Stimulated activated CD8-positive, alpha-beta memory T cell treated with anti-CD3 and anti-CD28 coated beads, Interleukin-12 subunit alpha, Interleukin-12 subunit beta, amount 100 ng/mL, for 4 hours (primary cell): ENCODE measurements around the gene FAM221A.
"Not testable (repeated sequence)": the region's sequence is repeated elsewhere in the genome, so short reads cannot be mapped to it uniquely, and the experiment has no call there.

Experiments
- DNase-seq: peaks from one replicate; pipeline ENCODE4 v3.0.0-alpha.2; 2020; ENCODE audit warnings: low read depth

FAM221A gene, protein sequence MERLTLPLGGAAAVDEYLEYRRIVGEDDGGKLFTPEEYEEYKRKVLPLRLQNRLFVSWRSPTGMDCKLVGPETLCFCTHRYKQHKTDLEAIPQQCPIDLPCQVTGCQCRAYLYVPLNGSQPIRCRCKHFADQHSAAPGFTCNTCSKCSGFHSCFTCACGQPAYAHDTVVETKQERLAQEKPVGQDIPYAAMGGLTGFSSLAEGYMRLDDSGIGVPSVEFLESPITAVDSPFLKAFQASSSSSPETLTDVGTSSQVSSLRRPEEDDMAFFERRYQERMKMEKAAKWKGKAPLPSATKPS

DNA sequence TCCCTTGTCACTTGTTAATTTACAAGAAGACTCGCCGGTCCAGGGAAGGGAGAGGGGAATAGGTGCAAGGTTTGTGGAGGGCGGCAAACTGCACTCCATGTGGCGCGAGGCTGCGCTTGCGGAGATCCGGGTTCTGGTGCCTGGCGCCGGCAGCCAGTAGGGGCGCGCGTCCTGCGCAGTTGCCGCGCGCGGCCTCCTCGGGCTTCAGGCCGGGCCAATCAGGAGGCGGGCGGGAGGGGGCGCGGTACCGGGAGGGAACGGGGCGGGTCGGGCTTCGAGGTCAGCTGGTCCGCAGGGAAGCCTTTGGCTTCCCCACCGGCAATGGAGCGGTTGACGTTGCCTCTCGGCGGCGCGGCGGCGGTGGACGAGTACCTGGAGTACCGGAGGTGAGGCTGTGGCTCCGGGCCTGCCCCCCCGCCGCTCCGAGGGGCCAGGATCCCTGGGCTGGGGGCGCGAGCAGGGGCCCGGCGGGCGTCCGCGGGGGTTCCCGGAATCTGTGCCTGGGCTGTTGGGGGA is at the start of gene FAM221A:
TSS of gene FAM221A (plus strand) at position 302 of the 516 bp plus-strand sequence. CDS start at position 322, 20 bp downstream.
- DNase-seq = peak; percentile 70

DNA sequence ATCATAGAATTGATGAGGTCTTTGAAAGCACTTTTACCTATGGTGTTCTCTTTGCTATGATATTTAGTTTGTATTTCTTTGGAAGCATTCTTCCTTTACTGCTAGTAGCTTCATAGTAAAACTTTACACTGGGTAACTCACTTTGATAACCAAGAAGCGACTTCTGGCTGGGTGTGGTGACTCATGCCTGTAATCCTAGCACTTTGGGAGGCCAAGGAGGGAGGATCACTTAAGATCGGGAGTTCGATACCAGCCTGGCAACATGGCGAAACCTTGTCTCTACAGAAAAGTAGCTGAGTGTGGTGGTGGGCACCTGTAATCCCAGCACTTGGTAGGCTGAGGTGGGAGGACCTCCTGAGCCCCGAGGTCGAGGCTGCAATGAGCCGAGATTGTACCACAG is 46.6 kb upstream of the FAM221A start:
- DNase-seq = no peak

DNA sequence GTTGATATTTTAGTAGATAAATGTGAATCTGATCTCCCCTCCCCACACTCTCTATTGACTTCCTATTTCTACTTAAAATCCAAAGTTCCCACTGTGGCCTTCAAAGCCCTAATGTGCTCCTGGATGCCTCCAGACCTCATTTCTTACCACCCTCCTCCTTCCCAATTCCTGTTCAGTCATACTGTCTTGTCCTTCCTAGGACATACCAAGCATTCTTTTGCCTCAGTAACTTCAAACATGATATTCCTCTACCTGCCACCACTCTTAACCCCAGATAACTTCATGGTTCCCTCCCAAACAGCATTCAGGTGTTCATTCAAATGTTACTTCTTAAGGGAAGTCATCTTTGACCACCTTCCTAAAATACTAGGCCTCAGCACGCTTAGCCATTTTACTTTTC is 34.2 kb upstream of the FAM221A start:
- no peak for DNase-seq

DNA sequence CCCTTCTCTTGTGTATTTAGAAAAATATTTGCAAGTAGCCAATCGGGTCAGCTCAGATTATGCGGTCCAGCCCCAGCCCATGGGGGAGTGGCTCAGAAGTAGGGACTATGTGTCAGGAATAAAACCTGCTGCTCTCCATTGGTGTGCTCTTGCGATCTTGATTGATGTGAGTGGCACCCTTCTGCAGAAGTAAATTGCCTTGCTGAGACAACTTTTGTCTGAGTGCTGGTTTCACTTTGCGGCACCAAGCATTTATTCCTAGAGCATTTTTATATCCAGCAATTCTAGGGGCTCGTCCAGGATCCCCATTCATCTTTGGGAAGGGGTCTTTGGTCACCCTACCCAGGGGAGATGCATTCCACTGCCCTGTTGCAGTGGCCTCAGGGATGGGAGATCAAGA is 26.1 kb upstream of the FAM221A start:
- no peak for DNase-seq

DNA sequence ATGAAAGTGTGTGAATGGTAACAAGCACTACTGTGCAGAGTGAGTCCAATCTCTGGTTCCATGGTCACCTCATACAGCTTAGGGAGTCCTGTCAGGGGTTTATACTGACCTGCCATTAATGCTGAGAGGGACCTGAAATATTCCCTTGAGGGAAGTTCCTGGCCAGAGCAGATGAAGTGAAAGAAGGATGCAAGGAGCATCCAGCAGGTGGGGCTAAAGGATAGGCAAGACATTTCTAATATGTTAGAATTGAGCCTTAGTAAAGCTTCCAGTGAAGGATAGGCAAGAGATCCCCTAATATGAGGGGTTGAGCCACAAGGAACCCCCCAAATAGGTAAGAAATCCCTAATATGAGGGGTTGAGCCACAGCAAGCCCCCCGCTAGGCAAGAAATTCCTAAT is 25.5 kb upstream of the FAM221A start:
- no peak for DNase-seq

DNA sequence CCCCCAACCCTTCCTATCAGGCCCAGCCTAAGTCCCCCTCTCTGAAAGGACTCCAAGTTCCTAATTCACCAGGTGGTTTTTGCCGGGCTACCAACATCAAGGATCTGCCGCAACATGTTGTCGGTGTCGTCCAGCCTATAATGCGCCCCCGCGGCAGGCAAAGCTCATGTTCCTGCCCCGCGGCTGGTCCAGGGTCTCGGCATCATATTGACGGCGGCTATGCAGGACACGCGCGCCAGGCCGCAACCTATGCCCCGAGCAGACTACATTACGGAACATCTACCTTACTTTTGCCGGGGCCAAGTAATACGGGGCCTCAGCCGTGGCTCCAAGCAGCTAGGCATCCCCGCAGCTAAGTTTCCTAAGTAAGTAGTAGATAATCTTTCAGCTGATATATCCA is 24.6 kb upstream of the FAM221A start:
- no peak for DNase-seq

DNA sequence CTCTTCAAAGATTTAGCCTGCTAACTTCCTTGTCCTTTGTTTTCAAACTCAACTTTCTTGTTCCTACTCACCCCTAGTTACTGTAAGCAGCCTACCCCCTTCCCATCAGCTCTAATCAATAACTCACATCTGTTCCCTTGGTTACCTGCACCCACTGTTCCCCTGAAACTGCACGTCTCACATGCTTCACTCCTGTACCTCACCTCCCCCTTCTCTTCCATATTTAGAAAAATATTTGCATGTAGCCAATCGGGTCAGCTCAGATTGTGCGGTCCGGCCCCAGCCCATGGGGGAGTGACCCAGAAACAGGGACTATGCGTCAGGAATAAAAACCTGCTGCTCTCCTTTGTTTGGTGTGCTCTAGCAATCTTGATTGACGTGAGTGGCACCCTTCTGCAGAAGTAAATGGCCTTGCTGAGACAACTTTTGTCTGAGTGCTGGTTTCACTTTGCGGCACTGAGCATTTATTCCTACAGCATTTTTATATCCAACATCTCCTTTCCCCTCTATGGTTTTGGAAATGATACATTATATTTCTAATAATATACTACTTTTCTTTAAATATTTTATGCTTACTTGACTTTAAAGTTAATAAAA is 21.1 kb upstream of the FAM221A start:
- no peak for DNase-seq

DNA sequence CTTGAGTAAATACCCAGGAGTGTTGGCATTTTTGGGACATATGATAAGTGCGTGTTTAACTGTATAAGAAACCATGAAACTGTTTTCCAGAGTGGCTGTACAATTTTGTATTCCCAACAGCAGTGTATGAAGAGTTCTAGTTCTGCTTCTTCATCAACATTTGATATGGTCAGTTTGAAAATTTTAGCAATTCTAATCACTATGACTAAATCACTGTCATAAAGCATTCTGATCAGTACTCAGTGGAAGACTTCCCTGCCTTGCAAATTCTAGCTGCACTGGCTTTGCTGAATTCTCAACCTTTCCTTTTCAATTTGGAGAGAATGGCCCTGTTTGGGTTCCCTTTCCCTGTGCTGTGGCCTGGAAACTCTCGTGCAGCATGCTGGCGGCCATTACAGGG is 18.6 kb upstream of the FAM221A start:
- DNase-seq = no peak

DNA sequence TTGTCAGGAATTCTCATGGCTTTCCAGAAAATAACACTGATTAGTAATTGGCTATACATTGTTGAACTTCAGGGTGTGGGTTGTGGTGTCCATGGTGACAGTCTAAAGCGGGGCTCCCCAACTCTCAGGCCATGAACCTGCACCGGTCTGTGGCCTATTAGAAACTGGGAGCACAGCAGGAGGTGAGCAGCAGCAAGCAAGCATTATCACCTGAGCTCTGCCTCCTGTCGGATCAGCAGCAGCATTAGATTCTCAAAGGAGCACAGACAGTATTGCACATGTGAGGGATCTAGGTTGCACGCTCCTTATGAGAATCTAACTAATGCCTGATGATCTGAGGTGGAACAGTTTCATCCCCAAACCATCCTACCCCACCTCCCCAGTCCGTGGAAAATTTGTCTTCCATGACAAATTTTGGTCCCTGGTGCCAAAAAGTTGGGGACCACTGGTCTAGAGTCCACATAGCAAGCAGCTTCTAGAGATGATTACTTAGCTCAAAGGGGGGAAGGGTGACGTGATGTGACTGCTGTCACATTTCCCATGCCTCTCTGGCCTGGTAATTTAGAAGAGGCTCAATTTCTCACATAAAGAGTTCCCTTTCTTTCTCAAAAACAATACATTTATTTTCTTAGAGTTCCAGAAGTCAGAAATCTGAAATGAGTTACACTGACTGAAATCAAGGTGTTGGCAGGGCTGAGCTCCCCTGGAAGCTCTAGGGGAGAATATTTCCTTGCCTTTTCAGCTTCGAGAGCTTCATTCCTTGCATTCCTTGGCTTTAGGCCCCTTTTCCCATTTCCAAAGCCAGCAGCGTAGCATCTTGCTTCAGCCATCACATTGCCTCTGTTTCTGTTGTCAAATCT is 17.6 kb upstream of the FAM221A start:
- DNase-seq = no peak

DNA sequence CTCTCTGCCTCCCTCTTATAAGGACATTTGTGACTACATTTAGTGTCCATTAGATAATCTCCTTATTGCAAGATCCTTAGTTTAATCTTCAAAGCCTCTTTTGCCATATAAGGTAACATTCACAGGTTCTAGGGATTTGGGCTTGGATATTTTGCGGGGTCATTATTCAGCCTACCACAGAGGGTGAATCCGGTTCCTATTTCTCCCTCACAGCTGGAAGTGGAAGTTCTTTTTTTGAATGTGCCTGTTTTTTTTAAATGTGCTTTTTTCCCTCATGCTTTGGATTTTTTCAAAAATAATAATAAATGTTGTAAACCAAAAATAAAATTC is 17.1 kb upstream of the FAM221A start:
- DNase-seq = no peak

DNA sequence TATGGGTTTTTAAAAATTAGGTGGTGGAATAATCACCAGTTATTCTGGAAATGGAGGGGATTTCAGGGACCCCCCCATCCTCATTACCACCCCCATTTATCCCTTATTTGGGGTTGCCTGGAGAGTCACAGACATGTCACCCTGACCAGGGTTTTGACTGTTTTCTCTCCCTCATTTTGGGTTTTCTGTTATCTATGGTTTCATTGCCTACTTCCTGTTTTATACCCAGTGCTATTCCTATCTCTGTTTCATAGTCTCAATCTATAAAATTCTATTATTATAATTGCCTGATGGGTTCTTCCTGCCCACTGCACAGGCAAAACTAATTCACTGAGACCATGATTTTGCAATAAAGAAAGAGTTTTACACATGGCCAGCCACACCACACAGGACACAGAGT is 15.9 kb upstream of the FAM221A start:
- no peak for DNase-seq

DNA sequence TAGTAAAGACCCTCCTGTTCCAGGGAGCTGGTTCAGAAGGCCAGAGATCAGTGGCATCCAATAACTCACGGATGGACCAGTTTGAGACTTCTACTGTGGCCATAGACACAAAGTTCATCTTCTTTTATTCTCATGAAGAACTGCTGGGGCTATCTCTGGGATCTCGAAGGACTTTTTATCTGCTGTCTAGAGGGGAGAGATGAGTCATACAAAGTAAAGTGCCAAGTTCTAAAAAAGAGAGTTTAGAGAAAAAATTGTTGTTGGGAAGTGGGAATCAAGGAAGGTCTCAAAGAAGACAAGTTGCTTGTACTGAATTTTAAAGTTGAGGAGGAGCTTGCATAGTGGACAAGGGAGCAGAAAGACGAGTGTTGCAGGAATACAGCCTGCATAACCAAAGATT is 8.0 kb upstream of the FAM221A start:
- no peak for DNase-seq

DNA sequence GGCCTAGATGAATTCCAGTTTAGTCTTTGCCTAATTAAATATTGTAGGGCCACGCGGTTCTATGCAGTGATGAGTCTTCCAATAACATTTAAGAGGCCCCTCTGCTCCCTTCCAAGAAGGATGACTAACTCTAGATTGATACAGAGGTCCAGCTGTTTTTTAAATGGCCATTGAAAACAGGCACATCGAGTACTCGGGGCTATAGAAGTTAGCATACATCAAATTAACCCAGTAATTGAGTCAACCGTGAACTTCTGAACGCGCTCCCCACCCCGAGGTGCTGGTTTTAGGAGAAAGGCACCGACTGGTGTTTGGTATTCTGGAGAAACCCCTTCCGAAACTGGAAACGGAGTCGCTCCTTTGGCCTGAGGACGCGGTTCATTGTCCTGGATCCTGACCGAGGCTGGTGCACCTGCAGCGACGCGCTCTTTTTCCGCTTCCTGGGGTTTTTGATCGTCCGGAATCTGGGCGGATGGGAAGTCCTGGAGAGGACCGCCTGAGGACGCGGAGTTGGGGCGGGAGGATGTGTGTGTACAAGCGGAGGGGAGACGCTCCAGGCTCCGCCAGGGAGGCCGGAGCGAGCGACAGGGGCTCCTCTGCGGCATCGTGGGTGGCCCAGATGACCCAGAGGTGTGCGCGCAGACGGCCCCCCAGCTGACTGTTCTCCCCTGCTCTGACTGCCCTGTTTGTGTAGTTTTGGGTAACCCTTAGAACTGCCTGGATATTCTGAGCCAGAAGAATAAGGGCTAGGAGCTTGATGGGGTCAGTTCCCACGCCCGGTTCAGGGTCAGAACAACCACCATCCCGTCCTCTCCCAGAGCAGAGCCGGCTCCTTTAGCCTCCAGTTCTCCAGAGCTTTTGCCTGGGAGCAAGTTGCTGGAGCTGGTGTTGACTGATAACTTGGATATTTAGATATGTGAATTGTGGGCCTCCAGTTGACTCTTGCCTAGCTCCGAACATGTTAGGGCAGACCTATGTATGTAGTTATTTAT is 711 bp downstream of the FAM221A start:
- DNase-seq = peak; percentile 1

DNA sequence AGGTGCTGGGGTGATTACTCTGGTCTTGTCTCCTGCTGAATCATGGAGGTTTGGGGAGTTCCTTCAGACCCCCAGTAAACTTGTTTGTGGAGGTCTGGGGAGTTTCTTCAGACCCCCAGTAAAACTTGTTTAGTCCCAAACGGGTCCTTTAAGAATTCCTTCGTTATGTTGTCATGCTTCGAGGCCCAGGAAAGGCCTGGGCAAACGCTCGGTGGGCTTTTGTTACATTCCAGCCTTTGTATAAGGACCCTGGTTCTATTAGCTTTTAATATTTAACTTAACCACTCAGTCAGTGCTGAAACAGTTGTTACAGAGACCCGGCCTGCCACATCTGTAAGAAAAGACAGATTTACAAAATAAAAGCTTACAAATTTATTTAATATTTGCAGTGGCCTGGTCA is 4.0 kb downstream of the FAM221A start:
- DNase-seq = not testable (repeated sequence)

DNA sequence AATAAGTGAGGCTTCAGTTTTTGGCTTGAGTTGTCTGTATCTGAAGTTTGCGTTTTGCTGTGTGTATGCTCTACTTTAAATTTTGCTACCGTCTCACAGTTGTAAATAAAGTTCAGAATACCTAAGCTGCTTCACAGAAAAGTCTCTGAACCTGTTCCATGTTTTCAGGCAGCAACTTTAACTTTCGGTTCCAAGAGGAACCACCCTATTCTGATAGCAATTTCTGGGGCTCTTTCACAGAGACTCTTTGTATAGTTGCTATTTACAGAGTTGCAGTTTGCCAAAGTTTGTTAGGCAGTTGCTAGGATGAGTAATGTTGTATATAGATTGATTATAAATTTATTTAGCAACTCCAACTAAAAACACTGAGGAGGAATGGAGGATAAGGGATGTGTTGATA is 5.7 kb downstream of the FAM221A start:
- no peak for DNase-seq

DNA sequence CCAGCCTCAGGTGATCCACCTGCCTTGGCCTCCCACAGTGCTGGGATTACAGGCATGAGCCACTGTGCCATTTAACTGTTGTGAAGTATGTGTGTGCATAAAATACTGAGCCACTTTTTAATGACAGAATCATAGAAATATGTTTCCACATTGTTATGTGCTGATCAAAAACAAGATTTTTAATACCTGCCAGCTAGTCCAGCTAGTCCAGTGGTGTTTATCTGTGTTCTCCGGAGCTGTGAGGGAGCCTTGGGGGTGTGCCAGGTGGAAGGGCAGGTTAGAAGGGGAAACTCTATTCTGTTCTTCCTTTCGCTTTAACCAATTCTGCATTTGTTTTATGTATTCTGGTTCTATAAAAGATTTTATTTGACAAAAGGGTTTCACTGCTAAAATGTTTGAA is 7.0 kb downstream of the FAM221A start:
- DNase-seq = no peak

DNA sequence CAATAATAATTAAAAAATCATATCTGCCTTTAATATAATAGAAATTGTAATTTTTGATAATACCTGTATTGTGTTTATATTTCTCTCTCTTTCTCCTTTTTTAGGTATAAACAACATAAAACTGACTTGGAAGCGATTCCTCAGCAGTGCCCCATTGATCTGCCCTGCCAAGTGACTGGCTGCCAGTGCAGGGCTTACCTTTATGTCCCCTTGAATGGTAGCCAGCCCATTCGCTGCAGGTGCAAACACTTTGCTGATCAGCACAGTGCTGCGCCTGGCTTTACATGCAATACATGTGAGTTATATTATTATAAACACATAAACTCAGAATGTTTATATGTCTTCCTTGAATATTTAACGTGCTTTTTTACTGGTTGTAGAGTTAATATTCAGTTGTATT is 9.2 kb downstream of the FAM221A start:
- no peak for DNase-seq

DNA sequence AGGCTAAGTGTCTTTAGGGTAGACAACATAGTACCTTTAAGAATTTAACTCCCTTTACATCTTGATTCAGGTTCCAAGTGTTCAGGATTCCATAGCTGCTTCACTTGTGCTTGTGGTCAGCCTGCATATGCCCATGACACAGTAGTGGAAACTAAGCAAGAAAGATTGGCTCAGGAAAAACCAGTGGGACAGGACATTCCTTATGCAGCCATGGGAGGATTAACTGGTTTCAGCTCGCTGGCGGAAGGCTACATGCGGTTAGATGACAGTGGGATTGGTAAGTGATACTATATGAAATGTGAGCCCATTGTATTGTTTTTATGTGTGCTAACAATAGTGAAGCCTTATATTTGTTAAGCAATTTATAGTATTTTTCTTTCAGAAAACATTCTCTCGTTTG is 11.3 kb downstream of the FAM221A start:
- no peak for DNase-seq

DNA sequence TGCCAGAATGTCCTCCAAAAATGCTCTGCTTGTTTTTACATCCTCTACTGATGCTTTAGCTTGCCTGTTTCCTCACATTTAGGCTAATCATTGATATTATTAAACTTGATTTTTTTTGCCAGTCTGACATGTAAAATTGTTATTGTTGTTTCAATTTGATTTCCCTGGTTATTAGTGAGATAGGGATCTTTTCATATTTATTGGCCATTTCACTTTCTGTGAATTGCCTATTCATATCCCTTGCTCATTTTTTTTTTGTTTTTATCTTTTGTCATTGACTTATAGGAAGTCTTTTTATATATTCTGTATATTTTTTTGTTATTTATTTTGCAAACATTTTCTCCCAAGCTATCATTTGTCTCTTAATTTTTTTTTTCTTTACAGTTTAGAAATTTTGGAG is 13.2 kb downstream of the FAM221A start:
- DNase-seq = no peak

DNA sequence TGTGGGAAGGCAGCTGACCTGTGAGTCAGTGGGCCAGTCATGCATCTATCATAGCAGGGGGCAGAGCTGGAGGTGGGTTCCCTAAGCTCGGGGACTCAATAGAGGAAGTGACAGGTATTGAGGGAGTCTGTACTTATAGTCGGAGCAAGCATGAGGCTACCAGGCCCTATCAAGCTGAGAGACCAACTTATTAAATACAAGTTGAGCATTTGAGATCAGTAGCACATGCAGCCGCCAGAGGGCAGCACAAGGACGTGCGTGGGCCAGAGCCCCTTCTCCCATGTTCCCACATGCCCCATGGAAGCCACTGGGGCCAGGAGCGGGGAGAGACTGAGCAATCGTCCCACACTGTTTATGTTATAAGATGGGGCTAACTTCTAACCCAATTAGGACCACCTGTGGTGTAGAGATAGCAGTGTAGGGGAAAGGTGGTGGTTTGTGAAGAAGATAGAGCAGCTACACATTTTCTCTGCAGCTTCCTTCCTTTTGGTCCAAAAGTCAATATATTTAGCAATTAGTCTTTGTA is 17.0 kb downstream of the FAM221A start:
- DNase-seq = peak; percentile 15

DNA sequence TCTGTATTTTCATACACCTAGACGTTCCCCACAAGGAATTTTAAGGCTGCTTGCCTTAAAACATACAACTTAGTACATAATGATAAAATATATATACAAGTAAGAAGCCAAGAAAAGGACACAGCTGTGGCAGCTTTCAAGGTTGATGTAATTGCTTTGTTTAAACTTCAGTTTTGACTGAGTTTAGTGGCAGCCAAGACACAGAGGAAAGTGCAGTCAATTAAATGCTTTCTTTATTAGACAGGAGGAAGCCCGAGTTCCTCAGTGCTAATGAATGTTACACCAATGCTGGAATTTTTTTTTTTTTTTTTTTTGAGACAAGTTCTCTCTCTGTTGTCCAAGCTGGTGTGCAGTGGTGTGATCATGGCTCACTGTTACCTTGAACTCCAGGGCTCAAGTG is 18.8 kb downstream of the FAM221A start:
- no peak for DNase-seq

DNA sequence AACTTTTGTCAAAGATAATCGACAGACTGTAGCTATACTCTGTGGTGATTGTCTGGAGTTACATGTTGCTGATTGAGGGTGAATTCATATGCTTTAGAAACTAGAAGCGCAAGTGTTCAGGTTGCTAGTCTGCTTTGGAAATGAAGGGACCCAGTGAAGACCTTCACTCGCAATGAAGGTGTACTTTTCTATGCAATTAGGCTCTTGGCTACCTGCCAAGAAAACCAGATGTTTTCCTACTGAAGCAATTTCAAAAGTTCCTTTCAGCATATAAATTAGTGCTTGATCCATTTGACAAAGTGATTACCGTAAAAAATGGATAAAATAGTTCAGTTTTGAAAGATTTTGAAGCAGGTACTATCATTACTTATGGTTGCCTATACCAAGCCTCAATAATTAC is 20.0 kb downstream of the FAM221A start:
- DNase-seq = no peak
